MM.1S (cell line): ENCODE results near the gene MAPK9.

Experiments used
- DNase-seq: peaks from one replicate; pipeline ENCODE4 v3.0.0-alpha.2; 2015
- H2AFZ ChIP-seq: fragments of 300-600 bp; sonication (generic); 2 replicates; pipeline ENCODE4 v1.6.0; 2016; ENCODE audit warnings: antibody characterized with exemption, low read length
- H3F3A ChIP-seq: fragments of 300-600 bp; sonication (generic); 2 replicates; pipeline ENCODE4 v1.6.1; 2016; ENCODE audit warnings: mild to moderate bottlenecking, antibody characterized with exemption, low read length, moderate library complexity, mixed read lengths; ENCODE audit not compliant: insufficient read depth
- H3K27ac ChIP-seq: fragments of 300-600 bp; sonication (generic); 2 replicates; pipeline ENCODE4 v1.5.1; 2016; ENCODE audit warnings: mild to moderate bottlenecking, low read length
- H3K27me3 ChIP-seq: fragments of 300-600 bp; sonication (generic); replicated peaks from 2 replicates; pipeline ENCODE4 v1.6.0; 2016; ENCODE audit warnings: low read length; ENCODE audit not compliant: insufficient read depth
- H3K36me3 ChIP-seq: fragments of 300-600 bp; sonication (generic); replicated peaks from 2 replicates; pipeline ENCODE4 v1.6.1; 2016; ENCODE audit warnings: mild to moderate bottlenecking, low read length, mixed read lengths; ENCODE audit not compliant: insufficient read depth
- H3K4me1 ChIP-seq: fragments of 300-600 bp; sonication (generic); 2 replicates; pipeline ENCODE4 v1.6.1; 2016; ENCODE audit warnings: low read length, mixed read lengths
- H3K4me2 ChIP-seq: fragments of 300-600 bp; sonication (generic); 2 replicates; pipeline ENCODE4 v1.6.0; 2016; ENCODE audit warnings: low read depth, low read length
- H3K4me3 ChIP-seq: fragments of 300-600 bp; sonication (generic); 2 replicates; pipeline ENCODE4 v1.5.1; 2016; ENCODE audit warnings: low read length, mixed read lengths
- H3K79me2 ChIP-seq: fragments of 300-600 bp; sonication (generic); 2 replicates; pipeline ENCODE4 v1.6.1; 2016; ENCODE audit warnings: mixed run types, low read length, mixed read lengths
- H3K9ac ChIP-seq: fragments of 300-600 bp; sonication (generic); 2 replicates; pipeline ENCODE4 v1.6.1; 2016; ENCODE audit warnings: low read length, mixed read lengths
- H3K9me2 ChIP-seq: fragments of 300-600 bp; sonication (generic); replicated peaks from 2 replicates; pipeline ENCODE4 v1.6.1; 2016; ENCODE audit warnings: mild to moderate bottlenecking, low read length, mixed read lengths; ENCODE audit not compliant: insufficient read depth
- H3K9me3 ChIP-seq: fragments of 300-600 bp; sonication (generic); replicated peaks from 2 replicates; pipeline ENCODE4 v1.6.1; 2016; ENCODE audit warnings: mild to moderate bottlenecking, low read length, mixed read lengths; ENCODE audit not compliant: insufficient read depth
- H4K20me1 ChIP-seq: fragments of 300-600 bp; sonication (generic); 2 replicates; pipeline ENCODE4 v1.6.1; 2016; ENCODE audit warnings: mild to moderate bottlenecking, low read length, moderate library complexity, mixed read lengths; ENCODE audit not compliant: insufficient read depth
- CTCF ChIP-seq: fragments of 300-600 bp; sonication (generic); IDR thresholded peaks from 2 replicates; pipeline ENCODE4 v1.5.1; 2016; ENCODE audit warnings: antibody characterized with exemption, low read length, mixed read lengths
- EZH2 ChIP-seq: fragments of 300-600 bp; sonication (generic); optimal IDR thresholded peaks from 2 replicates; pipeline ENCODE3; 2017; ENCODE audit warnings: low read depth, mild to moderate bottlenecking, antibody characterized with exemption, low read length, mixed read lengths
- EZH2phosphoT487 ChIP-seq: fragments of 300-600 bp; sonication (generic); IDR thresholded peaks from 2 replicates; pipeline ENCODE4 v1.6.1; 2018; ENCODE audit warnings: antibody characterized with exemption, low read length

The MAPK9 gene

GRCh38 chr5:180333661-180334060 lies 41.8 kb upstream of the MAPK9 start:
- Histone ChIP-seq H3K27ac (no peak overlapping the region), H4K20me1 (no peaks in the 10 kb centered on the region), H3K4me1 (no peaks in the 10 kb centered on the region), H3K9me2 (no peaks in the 10 kb centered on the region), H3K27me3 (peaks cover 44% of the 10 kb centered on the region), H3K4me3 (no peak overlapping the region), H3K9ac (no peak overlapping the region), H2AFZ (no peak overlapping the region), H3F3A (no peaks in the 10 kb centered on the region), H3K4me2 (no peak overlapping the region), H3K9me3 (no peaks in the 10 kb centered on the region), H3K36me3 (no peaks in the 10 kb centered on the region), H3K79me2 (no peaks in the 10 kb centered on the region)
- TF ChIP-seq EZH2phosphoT487, result no peak
- no peak for TF ChIP-seq EZH2
- no peak for TF ChIP-seq CTCF
- no peak for DNase-seq

DNA sequence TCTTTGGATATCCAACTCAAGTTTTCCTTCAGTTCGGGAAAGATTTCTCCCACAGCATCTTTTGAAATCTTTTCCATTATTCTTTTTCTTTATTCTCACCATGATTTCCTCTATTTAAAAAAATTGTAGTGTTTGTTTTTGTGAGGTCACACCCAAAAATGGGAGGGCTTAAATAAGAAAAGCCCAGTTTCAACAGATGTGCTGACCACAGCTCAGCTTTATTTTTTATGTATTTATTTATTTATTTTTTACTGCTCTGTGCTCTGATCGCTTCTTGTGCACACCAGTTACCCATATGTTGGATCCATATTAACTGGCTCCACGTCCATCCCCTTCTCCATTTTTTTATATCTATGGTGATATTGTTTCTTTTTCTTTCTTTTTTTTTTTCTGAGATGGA lies 41.0 kb upstream of the MAPK9 start:
- no peak overlapping the region for H3K9ac ChIP-seq
- no peaks in the 10 kb centered on the region for H3K36me3 ChIP-seq
- no peaks in the 10 kb centered on the region for H3K9me2 ChIP-seq
- no peaks in the 10 kb centered on the region for H3K4me1 ChIP-seq
- no peak overlapping the region for H3K27ac ChIP-seq
- no peaks in the 10 kb centered on the region for H3F3A ChIP-seq
- H4K20me1 ChIP-seq, result no peaks in the 10 kb centered on the region
- TF ChIP-seq EZH2 (no peak), CTCF (no peak), EZH2phosphoT487 (no peak)
- DNase-seq, result no peak
- H3K27me3 ChIP-seq, result peaks cover 40% of the 10 kb centered on the region
- no peaks in the 10 kb centered on the region for H3K9me3 ChIP-seq
- H3K4me2 ChIP-seq, result no peak overlapping the region
- no peaks in the 10 kb centered on the region for H3K79me2 ChIP-seq
- H3K4me3 ChIP-seq, result no peak overlapping the region
- no peak overlapping the region for H2AFZ ChIP-seq

DNA sequence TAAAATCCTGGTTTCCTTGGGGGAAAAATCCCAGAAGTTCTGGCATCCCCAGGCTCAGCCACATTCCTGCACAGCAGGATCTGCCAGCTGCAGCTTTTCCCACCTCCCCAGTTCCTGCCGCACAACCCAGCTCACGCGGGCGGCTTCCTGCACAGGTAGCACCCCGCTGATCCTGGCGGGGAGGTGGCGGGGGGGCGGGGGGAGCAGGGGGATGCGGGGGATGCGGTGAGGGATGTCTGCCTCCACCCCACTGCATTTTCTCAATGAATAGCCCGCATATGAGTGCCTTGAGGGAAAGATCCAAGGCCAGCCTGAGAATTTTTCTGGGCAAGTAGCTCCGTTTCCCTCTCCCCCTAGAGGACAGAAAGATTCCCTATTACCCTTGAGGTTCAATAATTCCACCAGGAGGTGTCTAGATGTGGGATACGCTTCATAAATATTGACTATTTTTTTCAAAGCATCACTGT lies 40.2 kb upstream of the MAPK9 start:
- H3K27me3 ChIP-seq, result peaks cover 43% of the 10 kb centered on the region
- H3K9me2 ChIP-seq, result no peaks in the 10 kb centered on the region
- no peaks in the 10 kb centered on the region for H4K20me1 ChIP-seq
- H3K9me3 ChIP-seq, result no peaks in the 10 kb centered on the region
- no peaks in the 10 kb centered on the region for H3K79me2 ChIP-seq
- H2AFZ ChIP-seq, result no peak overlapping the region
- H3K4me1 ChIP-seq, result no peaks in the 10 kb centered on the region
- H3K36me3 ChIP-seq, result no peaks in the 10 kb centered on the region
- no peak overlapping the region for H3K4me2 ChIP-seq
- no peak overlapping the region for H3K27ac ChIP-seq
- no peak for TF ChIP-seq CTCF
- no peak for DNase-seq
- H3F3A ChIP-seq, result no peaks in the 10 kb centered on the region
- H3K9ac ChIP-seq, result no peak overlapping the region
- H3K4me3 ChIP-seq, result no peak overlapping the region

DNA sequence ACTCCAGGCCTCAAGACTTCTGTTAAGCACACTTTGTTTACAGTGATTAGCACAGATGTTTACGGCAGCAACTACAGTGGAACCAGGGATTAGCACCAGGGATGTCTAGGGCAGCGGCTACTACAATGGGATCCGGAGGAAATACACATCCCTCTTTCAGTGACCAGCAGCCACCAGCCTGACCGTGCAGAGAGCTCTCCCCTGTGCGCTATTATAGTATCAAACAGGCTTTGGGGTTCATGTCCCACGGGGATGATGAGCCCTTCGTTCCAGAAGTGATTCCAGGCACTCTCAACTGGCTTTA lies 39.7 kb upstream of the MAPK9 start:
- H3K9me3 ChIP-seq, result no peaks in the 10 kb centered on the region
- H3K4me2 ChIP-seq, result no peak overlapping the region
- TF ChIP-seq EZH2phosphoT487 (no peak), EZH2 (no peak), CTCF (no peak)
- no peaks in the 10 kb centered on the region for H3F3A ChIP-seq
- H3K4me3 ChIP-seq, result no peak overlapping the region
- no peaks in the 10 kb centered on the region for H3K9me2 ChIP-seq
- H3K27ac ChIP-seq, result no peak overlapping the region
- no peak overlapping the region for H3K9ac ChIP-seq
- H2AFZ ChIP-seq, result no peak overlapping the region
- H3K4me1 ChIP-seq, result no peaks in the 10 kb centered on the region
- no peak for DNase-seq
- peaks cover 45% of the 10 kb centered on the region for H3K27me3 ChIP-seq
- H4K20me1 ChIP-seq, result no peaks in the 10 kb centered on the region
- no peaks in the 10 kb centered on the region for H3K79me2 ChIP-seq
- no peaks in the 10 kb centered on the region for H3K36me3 ChIP-seq
